Erythroblast (primary cell): ENCODE results near the gene TRAPPC5.
"Not testable (repeated sequence)": the region's sequence is repeated elsewhere in the genome, so short reads cannot be mapped to it uniquely, and the experiment has no call there.

ENCODE experiments used
- GATA1 ChIP-seq: IDR thresholded peaks from 2 replicates; pipeline ENCODE4 v1.6.1; 2011; ENCODE audit warnings: low read depth, mild to moderate bottlenecking, control low read depth, low read length, moderate library complexity
- POLR2A ChIP-seq: IDR thresholded peaks from 2 replicates; pipeline ENCODE4 v1.6.1; 2011; ENCODE audit warnings: mild to moderate bottlenecking, low read length

GRCh38 chr19:7643629-7644549, 36.7 kb upstream of the TRAPPC5 start:
- not testable (repeated sequence) for TF ChIP-seq POLR2A, GATA1
